ENCODE data around the gene AGFG2. TPM values are rescaled to one million over a fixed set of nuclear protein-coding genes. Genes with fewer than 3 reads are reported as not detected.

The AGFG2 gene
- total RNA-seq, 1 experiment from 2014 or later: 6.7 TPM

Small RNAs within 50 kb of the gene (small RNA-seq; reads per million reads assigned to genes)
- gene RN7SL416P (not detected), gene SAP25 (not detected)

Other genes starting within 250 kb of the AGFG2 start
- gene SPDYE3, start 231.5 kb upstream of the AGFG2 start, total RNA-seq (2014; rRNA removed; shearing (Covaris generic); ENCODE audit: low replicate concordance): not detected in 2 replicates
- 58.9 and 98.2 TPM in 2 replicates for gene PILRB, start 181.1 kb upstream of the AGFG2 start, total RNA-seq (2014; rRNA removed; shearing (Covaris generic); ENCODE audit: low replicate concordance)
- gene PILRA, start 165.7 kb upstream of the AGFG2 start, total RNA-seq (2014; rRNA removed; shearing (Covaris generic); ENCODE audit: low replicate concordance): 2.3 and 2.4 TPM in 2 replicates
- gene ZCWPW1, start 110.5 kb upstream of the AGFG2 start, total RNA-seq (2014; rRNA removed; shearing (Covaris generic); ENCODE audit: low replicate concordance): 3.0 and 8.8 TPM in 2 replicates
- 28.4 and 40.4 TPM in 2 replicates for gene MEPCE, start 109.4 kb upstream of the AGFG2 start, total RNA-seq (2014; rRNA removed; shearing (Covaris generic); ENCODE audit: low replicate concordance)
- gene PPP1R35, start 102.7 kb upstream of the AGFG2 start, total RNA-seq (2014; rRNA removed; shearing (Covaris generic); ENCODE audit: low replicate concordance): 25.9 and 106 TPM in 2 replicates
- 1.5 and 2.8 TPM in 2 replicates for gene SPACDR, start 74.9 kb upstream of the AGFG2 start, total RNA-seq (2014; rRNA removed; shearing (Covaris generic); ENCODE audit: low replicate concordance)
- 40.4 and 97.3 TPM in 2 replicates for gene TSC22D4, start 60.0 kb upstream of the AGFG2 start, total RNA-seq (2014; rRNA removed; shearing (Covaris generic); ENCODE audit: low replicate concordance)
- not detected in 2 replicates for gene NYAP1, start 55.3 kb upstream of the AGFG2 start, total RNA-seq (2014; rRNA removed; shearing (Covaris generic); ENCODE audit: low replicate concordance)
- gene SAP25, start 34.7 kb downstream of the AGFG2 start, total RNA-seq (2014; rRNA removed; shearing (Covaris generic); ENCODE audit: low replicate concordance): 2.5 and 4.9 TPM in 2 replicates
- 11.9 and 33.5 TPM in 2 replicates for gene LRCH4, start 46.9 kb downstream of the AGFG2 start, total RNA-seq (2014; rRNA removed; shearing (Covaris generic); ENCODE audit: low replicate concordance)
- 1.0 TPM in 1 of 2 replicates, not detected in the other for gene FBXO24, start 47.1 kb downstream of the AGFG2 start, total RNA-seq (2014; rRNA removed; shearing (Covaris generic); ENCODE audit: low replicate concordance)
- gene PCOLCE, start 63.2 kb downstream of the AGFG2 start, total RNA-seq (2014; rRNA removed; shearing (Covaris generic); ENCODE audit: low replicate concordance): 2.8 and 12.3 TPM in 2 replicates
- 8.2 and 9.7 TPM in 2 replicates for gene MOSPD3, start 73.3 kb downstream of the AGFG2 start, total RNA-seq (2014; rRNA removed; shearing (Covaris generic); ENCODE audit: low replicate concordance)
- 4.2 and 12.0 TPM in 2 replicates for gene TFR2, start 102.3 kb downstream of the AGFG2 start, total RNA-seq (2014; rRNA removed; shearing (Covaris generic); ENCODE audit: low replicate concordance)
- gene ACTL6B, start 117.2 kb downstream of the AGFG2 start, total RNA-seq (2014; rRNA removed; shearing (Covaris generic); ENCODE audit: low replicate concordance): not detected in 2 replicates
- 65.0 and 101 TPM in 2 replicates for gene GNB2, start 134.5 kb downstream of the AGFG2 start, total RNA-seq (2014; rRNA removed; shearing (Covaris generic); ENCODE audit: low replicate concordance)
- 16.3 and 38.2 TPM in 2 replicates for gene GIGYF1, start 155.0 kb downstream of the AGFG2 start, total RNA-seq (2014; rRNA removed; shearing (Covaris generic); ENCODE audit: low replicate concordance)
- 29.7 and 72.8 TPM in 2 replicates for gene POP7, start 166.9 kb downstream of the AGFG2 start, total RNA-seq (2014; rRNA removed; shearing (Covaris generic); ENCODE audit: low replicate concordance)
- not detected in 2 replicates for gene EPO, start 181.3 kb downstream of the AGFG2 start, total RNA-seq (2014; rRNA removed; shearing (Covaris generic); ENCODE audit: low replicate concordance)
- gene ZAN, start 194.4 kb downstream of the AGFG2 start, total RNA-seq (2014; rRNA removed; shearing (Covaris generic); ENCODE audit: low replicate concordance): not detected in 2 replicates

Data from Karpas-422 (cell line).